Mucosa of stomach (tissue), 1 donor: ENCODE data around the gene KCNQ1.

ENCODE experiments used
- H3K27me3 ChIP-seq: one replicate; pipeline ENCODE4 v1.7.0; 2013; ENCODE audit warnings: mild to moderate bottlenecking, low read length; ENCODE audit not compliant: control insufficient read depth, insufficient read depth
- H3K36me3 ChIP-seq: one replicate; pipeline ENCODE4 v1.7.0; 2013; ENCODE audit warnings: low read length; ENCODE audit not compliant: control insufficient read depth, insufficient read depth
- H3K4me1 ChIP-seq: one replicate; pipeline ENCODE4 v1.7.0; 2013; ENCODE audit warnings: mild to moderate bottlenecking, low read length; ENCODE audit not compliant: control insufficient read depth, insufficient read depth
- H3K4me3 ChIP-seq: one replicate; pipeline ENCODE4 v1.7.0; 2013; ENCODE audit warnings: low read length
- H3K9ac ChIP-seq: one replicate; pipeline ENCODE4 v1.7.0; 2013; ENCODE audit warnings: mild to moderate bottlenecking, low read length, moderate library complexity
- H3K9me3 ChIP-seq: one replicate; pipeline ENCODE4 v1.7.0; 2013; ENCODE audit warnings: mild to moderate bottlenecking, low read length, moderate library complexity; ENCODE audit not compliant: control insufficient read depth
- donor health status: Pancreatic carcinoma.

The KCNQ1 gene

GRCh38 chr11:2540992-2541680, 96.3 kb downstream of the KCNQ1 start:
- Histone ChIP-seq H3K27me3 (no peaks in the 10 kb centered on the region), H3K36me3 (no peaks in the 10 kb centered on the region), H3K4me3 (no peak overlapping the region), H3K9ac (no peak overlapping the region), H3K9me3 (no peaks in the 10 kb centered on the region), H3K4me1 (no peaks in the 10 kb centered on the region)

GRCh38 chr11:2541881-2542361, 97.1 kb downstream of the KCNQ1 start:
- no peaks in the 10 kb centered on the region for H3K4me1 ChIP-seq
- no peak overlapping the region for H3K4me3 ChIP-seq
- H3K9me3 ChIP-seq: no peaks in the 10 kb centered on the region
- H3K36me3 ChIP-seq: no peaks in the 10 kb centered on the region
- H3K9ac ChIP-seq: no peak overlapping the region
- no peaks in the 10 kb centered on the region for H3K27me3 ChIP-seq

- Histone ChIP-seq H3K4me1 (no peaks in the 10 kb centered on the region), H3K4me3 (no peak overlapping the region), H3K9ac (no peak overlapping the region), H3K27me3 (no peaks in the 10 kb centered on the region), H3K9me3 (no peaks in the 10 kb centered on the region), H3K36me3 (no peaks in the 10 kb centered on the region)
Observed at GRCh38 chr11:2542406-2542805, 97.6 kb downstream of the KCNQ1 start.

- no peak overlapping the region for H3K4me3 ChIP-seq
Observed at GRCh38 chr11:2547806-2548205, 103.0 kb downstream of the KCNQ1 start.

GRCh38 chr11:2548596-2548995, 103.8 kb downstream of the KCNQ1 start:
- no peaks in the 10 kb centered on the region for H3K36me3 ChIP-seq
- no peak overlapping the region for H3K9ac ChIP-seq
- no peaks in the 10 kb centered on the region for H3K27me3 ChIP-seq
- H3K4me1 ChIP-seq: no peaks in the 10 kb centered on the region
- H3K4me3 ChIP-seq: no peak overlapping the region
- no peaks in the 10 kb centered on the region for H3K9me3 ChIP-seq

More at GRCh38 chr11:2547806-2548205, 103.0 kb downstream of the KCNQ1 start:
- Histone ChIP-seq H3K9ac (no peak overlapping the region), H3K9me3 (no peaks in the 10 kb centered on the region), H3K36me3 (no peaks in the 10 kb centered on the region), H3K27me3 (no peaks in the 10 kb centered on the region), H3K4me1 (no peaks in the 10 kb centered on the region)

GRCh38 chr11:2549080-2549479, 104.3 kb downstream of the KCNQ1 start:
- H3K9ac ChIP-seq: no peak overlapping the region
- no peaks in the 10 kb centered on the region for H3K9me3 ChIP-seq
- no peaks in the 10 kb centered on the region for H3K27me3 ChIP-seq
- no peak overlapping the region for H3K4me3 ChIP-seq
- H3K4me1 ChIP-seq: no peaks in the 10 kb centered on the region
- H3K36me3 ChIP-seq: no peaks in the 10 kb centered on the region

GRCh38 chr11:2549491-2549875, 104.7 kb downstream of the KCNQ1 start:
- Histone ChIP-seq H3K4me1 (no peaks in the 10 kb centered on the region), H3K27me3 (no peaks in the 10 kb centered on the region), H3K9me3 (no peaks in the 10 kb centered on the region), H3K4me3 (no peak overlapping the region), H3K9ac (no peak overlapping the region), H3K36me3 (no peaks in the 10 kb centered on the region)

- H3K27me3 ChIP-seq: no peaks in the 10 kb centered on the region
- H3K36me3 ChIP-seq: no peaks in the 10 kb centered on the region
- H3K9ac ChIP-seq: no peak overlapping the region
- H3K4me3 ChIP-seq: no peak overlapping the region
- no peaks in the 10 kb centered on the region for H3K9me3 ChIP-seq
- H3K4me1 ChIP-seq: no peaks in the 10 kb centered on the region
Observed at GRCh38 chr11:2549876-2550605, 105.2 kb downstream of the KCNQ1 start.

GRCh38 chr11:2550606-2550970, 105.8 kb downstream of the KCNQ1 start:
- Histone ChIP-seq H3K36me3 (no peaks in the 10 kb centered on the region), H3K27me3 (no peaks in the 10 kb centered on the region), H3K4me1 (no peaks in the 10 kb centered on the region), H3K9me3 (no peaks in the 10 kb centered on the region), H3K4me3 (no peak overlapping the region), H3K9ac (no peak overlapping the region)

- H3K4me1 ChIP-seq: no peaks in the 10 kb centered on the region
- no peak overlapping the region for H3K4me3 ChIP-seq
- H3K36me3 ChIP-seq: no peaks in the 10 kb centered on the region
- no peaks in the 10 kb centered on the region for H3K9me3 ChIP-seq
- H3K27me3 ChIP-seq: no peaks in the 10 kb centered on the region
- H3K9ac ChIP-seq: no peak overlapping the region
Observed at GRCh38 chr11:2551131-2551530, 106.3 kb downstream of the KCNQ1 start.

GRCh38 chr11:2552210-2552609, 107.4 kb downstream of the KCNQ1 start:
- no peaks in the 10 kb centered on the region for H3K4me1 ChIP-seq
- H3K27me3 ChIP-seq: no peaks in the 10 kb centered on the region
- H3K9ac ChIP-seq: no peak overlapping the region
- H3K4me3 ChIP-seq: no peak overlapping the region
- no peaks in the 10 kb centered on the region for H3K9me3 ChIP-seq
- H3K36me3 ChIP-seq: no peaks in the 10 kb centered on the region

GRCh38 chr11:2553198-2553597, 108.4 kb downstream of the KCNQ1 start:
- no peak overlapping the region for H3K9ac ChIP-seq
- no peaks in the 10 kb centered on the region for H3K4me1 ChIP-seq
- H3K27me3 ChIP-seq: no peaks in the 10 kb centered on the region
- H3K36me3 ChIP-seq: no peaks in the 10 kb centered on the region
- no peaks in the 10 kb centered on the region for H3K9me3 ChIP-seq
- no peak overlapping the region for H3K4me3 ChIP-seq
